Loucy (cell line): ENCODE measurements around the gene TLNRD1.
A peak's percentile ranks its signal among the peaks of the same experiment; 100 is the strongest.

ENCODE experiments used
- CTCF ChIP-seq: fragments of 200-600 bp; sonication (generic); conservative IDR thresholded peaks from 2 replicates; pipeline ENCODE4 v1.5.1; 2014; ENCODE audit warnings: mild to moderate bottlenecking, antibody characterized with exemption, low read length
- EZH2phosphoT487 ChIP-seq: fragments of 200-600 bp; IDR thresholded peaks from 2 replicates; pipeline ENCODE4 v1.6.1; 2018; ENCODE audit warnings: antibody characterized with exemption, mild to moderate bottlenecking, moderate library complexity, borderline replicate concordance

GRCh38 chr15:80970018-80970657 lies 30.6 kb upstream of the TLNRD1 start:
- TF ChIP-seq CTCF (peak; percentile 82), EZH2phosphoT487 (no peak)
